MG63 (cell line): ENCODE results near the gene SBK1. TPM values are rescaled to one million over a fixed set of nuclear protein-coding genes. Genes with fewer than 3 reads are reported as not detected.
"Not testable (repeated sequence)": the region's sequence is repeated elsewhere in the genome, so short reads cannot be mapped to it uniquely, and the experiment has no call there.

ENCODE experiments used
- DNase-seq: peaks from one replicate; pipeline ENCODE4 v3.0.0-alpha.2; 2020
- H3K27me3 ChIP-seq: fragments of 250-450 bp; sonication (Bioruptor Pico); 2 replicates; pipeline ENCODE4 v1.5.1; 2020; ENCODE audit warnings: mild to moderate bottlenecking, moderate library complexity
- H3K36me3 ChIP-seq: fragments of 250-450 bp; sonication (Bioruptor Pico); 2 replicates; pipeline ENCODE4 v1.5.1; 2020; ENCODE audit warnings: mild to moderate bottlenecking, moderate library complexity
- H3K4me3 ChIP-seq: fragments of 250-450 bp; sonication (Bioruptor Pico); 2 replicates; pipeline ENCODE4 v1.5.1; 2020; ENCODE audit warnings: mild to moderate bottlenecking, moderate library complexity
- H3K9me3 ChIP-seq: fragments of 250-450 bp; sonication (Bioruptor Pico); 2 replicates; pipeline ENCODE4 v1.5.1; 2020; ENCODE audit warnings: mild to moderate bottlenecking, moderate library complexity
- total RNA-seq: library from RNA; depleted of rRNA; stranded (reverse); fragments of >200 nt; shearing (Covaris generic); gene quantifications from 2 replicates; pipeline ENCODE4 v1.2.3, GENCODE V29; 2014; ENCODE audit warnings: low replicate concordance; rRNA removed

Gene SBK1
- total RNA-seq, 1 experiment from 2014 or later: not detected

GRCh38 chr16:28362600-28362999, 70.3 kb downstream of the SBK1 start:
- not testable (repeated sequence) for H3K36me3 ChIP-seq, H3K27me3 ChIP-seq, DNase-seq, H3K9me3 ChIP-seq, H3K4me3 ChIP-seq

DNA sequence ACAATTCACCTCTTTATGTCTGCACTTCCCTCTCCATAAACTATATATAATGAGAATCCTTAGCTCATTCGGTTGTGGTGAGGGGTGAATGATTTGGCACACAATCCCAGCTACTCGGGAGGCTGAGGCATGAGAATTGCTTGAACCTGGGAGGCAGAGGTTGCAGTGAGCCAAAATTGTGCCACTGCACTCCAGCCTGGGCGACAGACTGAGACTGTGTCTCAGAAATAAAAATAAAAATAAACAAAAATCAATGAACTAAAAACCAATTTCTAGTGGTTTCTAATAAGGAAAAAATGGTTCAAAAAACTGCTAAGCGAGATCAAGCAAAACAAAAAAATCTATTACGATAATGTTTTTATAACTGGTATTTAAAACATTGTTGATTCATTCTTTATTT, 71.1 kb downstream of the SBK1 start, which contains the start of gene NPIPB6:
Gene NPIPB6, minus strand, starts transcription at position 101 of the 400 bp plus-strand sequence. CDS start 686 bp downstream, outside the sequence.
- not testable (repeated sequence) for H3K4me3 ChIP-seq, H3K36me3 ChIP-seq, DNase-seq, H3K9me3 ChIP-seq, H3K27me3 ChIP-seq

- H3K36me3 ChIP-seq, DNase-seq: not testable (repeated sequence)
These were observed 72.2 kb downstream of the SBK1 start for GRCh38 chr16:28364268-28365173.

DNA sequence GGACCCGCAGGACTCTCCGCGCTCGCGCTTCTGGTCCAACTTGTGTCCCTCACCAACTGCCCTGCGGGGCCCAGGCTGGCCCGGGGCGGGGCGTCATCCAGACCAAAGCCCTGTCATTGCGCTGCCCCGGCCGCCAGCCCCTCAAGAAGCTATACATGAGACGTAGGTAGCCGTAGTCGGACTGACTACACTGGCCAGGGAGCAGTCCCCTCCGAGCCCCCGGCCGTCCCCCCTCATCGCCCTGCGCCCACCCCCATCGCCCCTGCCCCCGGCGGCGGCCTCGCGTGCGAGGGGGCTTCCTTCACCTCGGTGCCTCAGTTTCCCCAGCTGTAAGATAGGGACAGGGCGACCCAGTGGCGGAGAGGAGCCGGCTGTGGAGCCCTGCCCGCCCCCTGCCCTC, 75.6 kb downstream of the SBK1 start:
- H3K9me3 ChIP-seq, DNase-seq, H3K36me3 ChIP-seq, H3K27me3 ChIP-seq, H3K4me3 ChIP-seq: not testable (repeated sequence)

More at GRCh38 chr16:28364268-28365173, 72.2 kb downstream of the SBK1 start:
- H3K4me3 ChIP-seq, H3K9me3 ChIP-seq, H3K27me3 ChIP-seq: not testable (repeated sequence)

Other genes with a start within 250 kb of the SBK1 start
- 0.91 and 7.3 TPM in 2 replicates for gene GSG1L, start 228.8 kb upstream of the SBK1 start, total RNA-seq
- 92.5 and 102 TPM in 2 replicates for gene XPO6, start 80.6 kb upstream of the SBK1 start, total RNA-seq
- not detected in 2 replicates for gene NPIPB6, start 71.0 kb downstream of the SBK1 start, total RNA-seq
- gene EIF3CL, start 111.3 kb downstream of the SBK1 start, total RNA-seq: 243 and 291 TPM in 2 replicates
- gene NPIPB7, start 179.8 kb downstream of the SBK1 start, total RNA-seq: not detected in 2 replicates
- gene CLN3, start 199.5 kb downstream of the SBK1 start, total RNA-seq: 11.9 and 27.5 TPM in 2 replicates
- not detected in 2 replicates for gene APOBR, start 202.1 kb downstream of the SBK1 start, total RNA-seq
- gene IL27, start 214.3 kb downstream of the SBK1 start, total RNA-seq: not detected in 2 replicates
- gene NUPR1, start 246.4 kb downstream of the SBK1 start, total RNA-seq: 38.1 and 78.4 TPM in 2 replicates